ENCODE results near the gene LIN52. TPM values are rescaled to one million over a fixed set of nuclear protein-coding genes. Genes with fewer than 3 reads are reported as not detected.
"Not testable (repeated sequence)": the region's sequence is repeated elsewhere in the genome, so short reads cannot be mapped to it uniquely, and the experiment has no call there.

The LIN52 gene
- total RNA-seq, 1 donor from 2014 or later = 7.5 TPM

GRCh38 chr14:74105381-74105780, 20.6 kb downstream of the LIN52 start:
- DNase-seq (ENCODE audit: low read depth) = no peak

GRCh38 chr14:74109369-74109768, 24.6 kb downstream of the LIN52 start:
- no peak for DNase-seq (ENCODE audit: low read depth)

GRCh38 chr14:74111395-74112216, 26.9 kb downstream of the LIN52 start:
- peak; percentile 72 for DNase-seq (ENCODE audit: low read depth)

GRCh38 chr14:74125487-74125886, 40.7 kb downstream of the LIN52 start:
- not testable (repeated sequence) for DNase-seq (ENCODE audit: low read depth)

GRCh38 chr14:74126315-74127013, 41.7 kb downstream of the LIN52 start:
- DNase-seq (ENCODE audit: low read depth) = no peak

GRCh38 chr14:74127634-74128033, 42.9 kb downstream of the LIN52 start:
- DNase-seq (ENCODE audit: low read depth) = no peak

- DNase-seq (ENCODE audit: low read depth) = no peak
These were observed 49.2 kb downstream of the LIN52 start for GRCh38 chr14:74133833-74134481.

GRCh38 chr14:74134484-74134883, 49.7 kb downstream of the LIN52 start:
- no peak for DNase-seq (ENCODE audit: low read depth)

- DNase-seq (ENCODE audit: low read depth) = peak; percentile 52
These were observed 50.7 kb downstream of the LIN52 start for GRCh38 chr14:74135426-74135825.

- DNase-seq (ENCODE audit: low read depth) = peak; percentile 95
These were observed 55.7 kb downstream of the LIN52 start for GRCh38 chr14:74140374-74140850.

GRCh38 chr14:74141703-74142102, 56.9 kb downstream of the LIN52 start:
- peak; percentile 18 for DNase-seq (ENCODE audit: low read depth)

- DNase-seq (ENCODE audit: low read depth) = no peak
These were observed 57.8 kb downstream of the LIN52 start for GRCh38 chr14:74142523-74142922.

- DNase-seq (ENCODE audit: low read depth) = no peak
These were observed 60.0 kb downstream of the LIN52 start for GRCh38 chr14:74144789-74145188.

- no peak for DNase-seq (ENCODE audit: low read depth)
These were observed 62.8 kb downstream of the LIN52 start for GRCh38 chr14:74147571-74147970.

GRCh38 chr14:74148705-74149104, 63.9 kb downstream of the LIN52 start:
- no peak for DNase-seq (ENCODE audit: low read depth)

GRCh38 chr14:74155287-74155686, 70.5 kb downstream of the LIN52 start:
- no peak for DNase-seq (ENCODE audit: low read depth)

- no peak for DNase-seq (ENCODE audit: low read depth)
These were observed 71.0 kb downstream of the LIN52 start for GRCh38 chr14:74155749-74156148.

- DNase-seq (ENCODE audit: low read depth) = no peak
These were observed 76.0 kb downstream of the LIN52 start for GRCh38 chr14:74160763-74161162.

- no peak for DNase-seq (ENCODE audit: low read depth)
These were observed 76.9 kb downstream of the LIN52 start for GRCh38 chr14:74161526-74162158.

- DNase-seq (ENCODE audit: low read depth) = no peak
These were observed 85.2 kb downstream of the LIN52 start for GRCh38 chr14:74169906-74170305.

- no peak for DNase-seq (ENCODE audit: low read depth)
These were observed 91.6 kb downstream of the LIN52 start for GRCh38 chr14:74176400-74176793.
